HepG2 (cell line): ENCODE measurements around the gene PLK5. TPM values are rescaled to one million over a fixed set of nuclear protein-coding genes. Genes with fewer than 3 reads are reported as not detected.

Experiments
- CBX5 ChIP-seq: sonication (generic); formaldehyde crosslinking; IDR thresholded peaks from 2 replicates; pipeline ENCODE4 v1.4.0; 2020; ENCODE audit warnings: missing genetic modification reagents, borderline replicate concordance
- ETV5 ChIP-seq: IDR thresholded peaks from 2 replicates; pipeline ENCODE4 v1.6.1; 2018; ENCODE audit warnings: missing biosample characterization, missing genetic modification reagents, inconsistent platforms, borderline replicate concordance
- FOXA1 ChIP-seq, 2 experiments: fragments of 450-650 bp in 1 of 2; sonication (generic) in 1 of 2; formaldehyde crosslinking in 1 of 2; IDR thresholded peaks; 2 replicates each; pipeline versions ENCODE4 v1.4.0 to v1.6.1; 2016 to 2020; ENCODE audit warnings: missing genetic modification reagents in 1 of 2
- HBP1 ChIP-seq: IDR thresholded peaks from 2 replicates; pipeline ENCODE4 v1.6.1; 2016; ENCODE audit warnings: low read depth, control low read depth
- KLF15 ChIP-seq: sonication (generic); formaldehyde crosslinking; IDR thresholded peaks from 2 replicates; pipeline ENCODE4 v1.8.1; 2023; ENCODE audit warnings: borderline replicate concordance, mild to moderate bottlenecking, inconsistent platforms, missing genetic modification reagents, mixed read lengths
- PTBP1 ChIP-seq: fragments of 200-400 bp; formaldehyde crosslinking; IDR thresholded peaks from 2 replicates; pipeline ENCODE4 v1.6.1; 2018; ENCODE audit warnings: low read length, low read depth; ENCODE audit not compliant: poor library complexity, severe bottlenecking
- SAP130 ChIP-seq: IDR thresholded peaks from 2 replicates; pipeline ENCODE4 v1.6.1; 2016; ENCODE audit warnings: low read depth
- STAG1 ChIP-seq: sonication (generic); formaldehyde crosslinking; IDR thresholded peaks from 2 replicates; pipeline ENCODE4 v1.4.0; 2020; ENCODE audit warnings: missing genetic modification reagents
- ZHX1 ChIP-seq: sonication (generic); formaldehyde crosslinking; IDR thresholded peaks from 2 replicates; pipeline ENCODE4 v1.8.1; 2022; ENCODE audit warnings: low read depth, mild to moderate bottlenecking, missing genetic modification reagents
- ZNF367 ChIP-seq: sonication (generic); formaldehyde crosslinking; IDR thresholded peaks from 2 replicates; pipeline ENCODE4 v1.4.0; 2020; ENCODE audit warnings: missing genetic modification reagents, borderline replicate concordance
- ZNF407 ChIP-seq: sonication (generic); formaldehyde crosslinking; IDR thresholded peaks from one replicate; pipeline ENCODE4 v1.5.1; 2020; ENCODE audit warnings: mild to moderate bottlenecking, missing genetic modification reagents; ENCODE audit errors: not compliant biosample characterization
- ZNF768 ChIP-seq: sonication (generic); formaldehyde crosslinking; IDR thresholded peaks from 2 replicates; pipeline ENCODE4 v1.4.0; 2020; ENCODE audit warnings: missing genetic modification reagents
- ZNF800 ChIP-seq: sonication (generic); formaldehyde crosslinking; IDR thresholded peaks from 2 replicates; pipeline ENCODE4 v1.4.0; 2020; ENCODE audit warnings: missing genetic modification reagents
- polyA plus RNA-seq, 8 experiments: library from polyadenylated mRNA; depleted of rRNA in 3 of 8; stranded (reverse) in 7 of 8; unstranded in 1 of 8; fragments of >200 nt; fragmentation: Illumina TruSeq in 4 of 8; extraction: Trizol in 4 of 8; gene quantifications; 2 replicates each; pipeline versions ENCODE4 v1.2.1 to v1.2.3, GENCODE V29; 2011 to 2016; ENCODE audit warnings: low read depth in 4 of 8, missing spikeins in 1 of 8, mixed read lengths in 1 of 8; ENCODE audit not compliant: insufficient read depth in 1 of 8
- total RNA-seq, 5 experiments: library from RNA; depleted of rRNA; stranded (reverse); fragments of >200 nt; fragmentation: Illumina TruSeq; extraction: Trizol; gene quantifications; 2 replicates each; pipeline ENCODE4 v1.2.3, GENCODE V29; 2016; ENCODE audit warnings: low read depth in 1 of 5

The PLK5 gene
- total and polyA plus RNA-seq, 2 of the 13 experiments (the other 11 are each of a cell fraction or from before 2014, with no cell fraction given): not detected

- TF ChIP-seq ZNF800 (CRISPR knock-in tag) (no peak), CBX5 (CRISPR knock-in tag) (peak; percentile 59; the same call in 1 of the 2 replicates), ZNF407 (CRISPR knock-in tag) (no peak), ETV5 (CRISPR knock-in tag) (peak; percentile 79), ZNF768 (CRISPR knock-in tag) (peak; percentile 83; the same call in 1 of the 2 replicates), SAP130 (CRISPR knock-in tag) (peak; percentile 72; the same call in 1 of the 2 replicates), ZHX1 (CRISPR knock-in tag) (no peak), PTBP1 (peak; percentile 38), KLF15 (CRISPR knock-in tag) (no peak), HBP1 (CRISPR knock-in tag) (no peak), ZNF367 (no peak), STAG1 (peak; percentile 51; the same call in 1 of the 2 replicates), FOXA1 (IDR thresholded peaks at IDR 0.05) (no peak), FOXA1 (CRISPR knock-in tag; IDR thresholded peaks at IDR 0.05) (0 out of 2 replicates have a peak, but pooled peaks have one; percentile 7)
These were observed 11.0 kb upstream of the PLK5 start, which contains the start of gene ADAMTSL5 (continued) for GRCh38 chr19:1512671-1513498.
